ENCODE data around the gene LMF2.

Gene LMF2

GRCh38 chr22:50504369-50505211, 2.9 kb downstream of the LMF2 start:
- no peak for DNase-seq (ENCODE audit: low spot score)

GRCh38 chr22:50503475-50504145, 3.9 kb downstream of the LMF2 start:
- DNase-seq (ENCODE audit: low spot score), result no peak

GRCh38 chr22:50502628-50503474, 4.7 kb downstream of the LMF2 start:
- no peak for DNase-seq (ENCODE audit: low spot score)

GRCh38 chr22:50502096-50502495, 5.4 kb downstream of the LMF2 start:
- DNase-seq (ENCODE audit: low spot score), result no peak

GRCh38 chr22:50500452-50500851, 7.0 kb downstream of the LMF2 start:
- no peak for DNase-seq (ENCODE audit: low spot score)

GRCh38 chr22:50498322-50498890, 9.1 kb downstream of the LMF2 start:
- DNase-seq (ENCODE audit: low spot score), result peak; percentile 54

GRCh38 chr22:50497093-50497492, 10.4 kb downstream of the LMF2 start:
- DNase-seq (ENCODE audit: low spot score), result no peak

GRCh38 chr22:50490531-50491308, 16.8 kb downstream of the LMF2 start:
- no peak for DNase-seq (ENCODE audit: low spot score)

- DNase-seq (ENCODE audit: low spot score), result no peak
These were observed 17.9 kb downstream of the LMF2 start for GRCh38 chr22:50489363-50490243.

- no peak for DNase-seq (ENCODE audit: low spot score)
These were observed 18.6 kb downstream of the LMF2 start for GRCh38 chr22:50488886-50489285.

- no peak for DNase-seq (ENCODE audit: low spot score)
These were observed 19.4 kb downstream of the LMF2 start for GRCh38 chr22:50488006-50488677.

GRCh38 chr22:50487290-50488005, 20.1 kb downstream of the LMF2 start:
- no peak for DNase-seq (ENCODE audit: low spot score)

- no peak for DNase-seq (ENCODE audit: low spot score)
These were observed 20.8 kb downstream of the LMF2 start, which contains the start of gene MIOX for GRCh38 chr22:50486561-50487289. TSS of gene MIOX (plus strand) at chr22:50486859. CDS start at chr22:50486898, 39 bp downstream.

GRCh38 chr22:50485221-50486131, 22.0 kb downstream of the LMF2 start:
- DNase-seq (ENCODE audit: low spot score), result no peak

GRCh38 chr22:50483977-50484853, 23.3 kb downstream of the LMF2 start:
- DNase-seq (ENCODE audit: low spot score), result no peak

- no peak for DNase-seq (ENCODE audit: low spot score)
These were observed 23.9 kb downstream of the LMF2 start for GRCh38 chr22:50483556-50483955.
